Astrocyte of the cerebellum (primary cell): ENCODE measurements around the gene PMEL.
"Not testable (repeated sequence)": the region's sequence is repeated elsewhere in the genome, so short reads cannot be mapped to it uniquely, and the experiment has no call there.

Experiments
- DNase-seq: peaks from one replicate; pipeline ENCODE4 v3.0.0-alpha.2; 2011; ENCODE audit warnings: low read depth
- H3K4me3 ChIP-seq: 2 replicates; pipeline ENCODE4 v1.5.1; 2011; ENCODE audit warnings: mild to moderate bottlenecking, low read depth, low read length, moderate library complexity
- CTCF ChIP-seq: IDR thresholded peaks from 2 replicates; pipeline ENCODE4 v1.5.1; 2012; ENCODE audit warnings: low read length, low read depth, moderate library complexity, mild to moderate bottlenecking; ENCODE audit errors: missing control alignments
- in situ Hi-C: cut with HindIII; loops from 2 replicates; pipeline ENCODE4 v1.10.0; 2017; ENCODE audit warnings: low sequenced_read_pairs

PMEL gene

DNA sequence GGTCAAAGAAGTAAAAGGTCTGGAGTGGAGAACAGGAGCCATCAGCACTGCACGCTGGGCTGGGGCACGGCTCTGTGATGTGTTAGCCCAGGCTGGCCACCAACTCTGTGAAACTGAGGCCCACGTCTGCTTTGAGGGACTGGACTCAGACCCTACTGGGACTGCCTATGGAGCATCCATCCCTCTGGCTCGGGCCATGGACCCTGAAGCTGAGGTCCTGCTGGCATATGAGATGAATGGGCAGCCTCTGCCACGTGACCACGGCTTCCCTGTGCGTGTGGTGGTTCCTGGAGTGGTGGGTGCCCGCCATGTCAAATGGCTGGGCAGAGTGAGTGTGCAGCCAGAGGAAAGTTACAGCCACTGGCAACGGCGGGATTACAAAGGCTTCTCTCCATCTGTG, 38.4 kb upstream of the PMEL start:
- in situ Hi-C loops: no loop called here
- DNase-seq: no peak
- TF ChIP-seq CTCF: no peak

DNA sequence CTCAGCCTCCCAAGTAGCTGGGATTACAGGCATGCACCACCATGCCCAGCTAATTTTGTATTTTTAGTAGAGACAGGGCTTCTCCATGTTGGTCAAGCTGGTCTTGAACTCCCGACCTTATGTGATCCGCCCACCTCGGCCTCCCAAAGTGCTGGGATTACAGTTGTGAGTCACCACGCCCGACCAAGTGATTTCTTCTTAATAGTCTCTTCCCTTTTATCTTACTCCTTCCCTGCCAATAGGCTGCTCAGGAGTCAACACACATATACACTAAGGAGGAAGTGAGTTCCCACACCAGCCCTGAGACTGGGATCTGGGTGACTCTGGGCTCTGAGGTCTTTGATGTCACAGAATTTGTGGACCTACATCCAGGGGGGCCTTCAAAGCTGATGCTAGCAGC, 37.5 kb upstream of the PMEL start:
- DNase-seq, H3K4me3 ChIP-seq, in situ Hi-C loops: not testable (repeated sequence)

More for the DNA sequence above, 38.4 kb upstream of the PMEL start:
- no peak overlapping the region for H3K4me3 ChIP-seq

DNA sequence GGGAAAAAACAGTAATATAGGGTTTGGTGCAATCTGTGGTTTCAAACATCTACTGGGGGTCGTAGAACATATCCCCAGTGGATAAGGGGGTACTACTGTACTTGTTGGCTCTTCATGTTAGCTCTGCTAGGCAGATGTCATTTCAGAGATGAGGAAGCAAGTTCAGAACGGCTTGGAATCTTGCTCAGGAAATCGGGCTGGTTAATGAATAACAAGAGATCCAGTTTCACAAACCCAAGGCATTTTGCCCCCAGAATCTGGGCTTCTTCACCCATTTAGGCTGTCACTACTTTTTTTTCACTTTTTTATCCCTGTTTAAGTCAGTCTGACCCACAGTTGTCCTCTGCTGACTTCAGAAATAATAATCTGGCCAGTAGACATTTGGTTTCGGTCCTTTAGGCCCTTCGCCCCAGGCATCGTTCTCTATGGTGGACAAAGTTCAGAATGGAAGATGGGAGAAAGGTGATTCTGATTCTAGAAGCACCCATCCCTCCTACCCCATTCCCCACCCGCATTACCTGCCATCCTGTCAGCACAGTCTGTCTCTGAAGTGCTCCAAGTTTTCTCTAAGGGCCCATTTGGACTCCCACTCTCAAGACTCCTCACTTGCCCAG, 35.8 kb upstream of the PMEL start:
- DNase-seq: no peak
- no peak overlapping the region for H3K4me3 ChIP-seq
- in situ Hi-C loops: no loop called here
- no peak for TF ChIP-seq CTCF

DNA sequence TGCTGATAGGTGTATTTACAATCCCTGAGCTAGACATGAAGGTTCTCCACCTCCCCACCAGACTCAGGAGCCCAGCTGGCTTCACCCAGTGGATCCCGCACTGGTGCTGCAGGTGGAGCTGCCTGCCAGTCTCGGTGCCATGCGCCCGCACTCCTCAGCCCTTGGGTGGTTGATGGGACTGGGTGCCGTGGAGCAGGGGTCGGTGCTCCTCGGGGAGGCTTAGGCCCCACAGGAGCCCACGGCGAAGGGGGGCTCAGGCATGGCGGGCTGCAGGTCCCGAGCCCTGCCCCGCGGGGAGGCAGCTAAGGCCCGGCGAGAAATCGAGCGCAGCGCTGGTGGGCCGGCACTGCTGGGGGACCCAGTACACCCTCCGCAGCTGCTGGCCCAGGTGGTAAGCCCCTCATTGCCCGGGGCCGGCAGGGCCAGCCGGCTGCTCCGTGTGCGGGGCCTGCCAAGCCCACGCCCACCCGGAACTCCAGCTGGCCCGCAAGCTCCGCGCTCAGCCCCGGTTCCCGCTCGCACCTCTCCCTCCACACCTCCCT, 34.2 kb upstream of the PMEL start:
- DNase-seq, in situ Hi-C loops, H3K4me3 ChIP-seq: not testable (repeated sequence)

DNA sequence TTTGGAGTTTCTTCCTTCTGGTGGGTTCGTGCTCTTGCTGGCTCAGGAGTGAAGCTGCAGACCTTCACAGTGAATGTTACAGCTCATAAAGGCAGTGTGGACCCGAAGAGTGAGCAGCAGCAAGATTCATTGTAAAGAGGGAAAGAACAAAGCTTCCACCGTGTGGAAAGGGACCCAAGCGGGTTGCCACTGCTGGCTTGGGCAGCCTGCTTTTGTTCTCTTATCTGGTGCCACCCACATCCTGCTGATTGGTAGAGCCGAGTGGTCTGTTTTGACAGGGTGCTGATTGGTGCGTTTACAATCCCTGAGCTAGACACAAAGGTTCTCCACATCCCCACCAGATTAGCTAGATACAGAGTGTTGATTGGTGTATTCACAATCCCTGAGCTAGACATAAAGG, 33.7 kb upstream of the PMEL start:
- DNase-seq, H3K4me3 ChIP-seq, in situ Hi-C loops: not testable (repeated sequence)

DNA sequence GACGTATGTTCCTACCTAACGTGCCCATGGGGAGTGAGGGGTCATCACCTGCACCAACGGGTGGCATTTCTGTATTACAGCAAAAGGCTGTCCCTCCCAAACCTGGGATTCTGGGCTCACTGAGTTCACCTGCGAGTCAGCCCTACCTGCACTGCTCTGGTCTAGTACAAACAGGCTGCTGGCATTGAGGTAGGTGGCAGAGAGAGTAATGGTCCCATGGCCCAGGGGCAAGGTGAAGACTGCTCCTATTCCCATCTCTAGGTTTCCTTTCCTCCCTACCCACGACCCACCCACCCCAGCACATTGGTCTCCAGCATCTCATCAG, 31.7 kb upstream of the PMEL start:
- no peak for DNase-seq
- in situ Hi-C loops: no loop called here
- no peak for TF ChIP-seq CTCF
- peak overlapping the region; percentile 58 for H3K4me3 ChIP-seq

- peak within 1 kb of the TSS; percentile 58 for H3K4me3 ChIP-seq
- peak; percentile 92 for DNase-seq
- in situ Hi-C loops: no loop called here
- no peak for TF ChIP-seq CTCF
These were observed 31.1 kb upstream of the PMEL start, which contains the start of gene SUOX for GRCh38 chr12:55996715-55997534. Gene SUOX, plus strand, starts transcription at chr12:55997276. Its CDS starts 4,946 bp downstream, at chr12:56002222.

DNA sequence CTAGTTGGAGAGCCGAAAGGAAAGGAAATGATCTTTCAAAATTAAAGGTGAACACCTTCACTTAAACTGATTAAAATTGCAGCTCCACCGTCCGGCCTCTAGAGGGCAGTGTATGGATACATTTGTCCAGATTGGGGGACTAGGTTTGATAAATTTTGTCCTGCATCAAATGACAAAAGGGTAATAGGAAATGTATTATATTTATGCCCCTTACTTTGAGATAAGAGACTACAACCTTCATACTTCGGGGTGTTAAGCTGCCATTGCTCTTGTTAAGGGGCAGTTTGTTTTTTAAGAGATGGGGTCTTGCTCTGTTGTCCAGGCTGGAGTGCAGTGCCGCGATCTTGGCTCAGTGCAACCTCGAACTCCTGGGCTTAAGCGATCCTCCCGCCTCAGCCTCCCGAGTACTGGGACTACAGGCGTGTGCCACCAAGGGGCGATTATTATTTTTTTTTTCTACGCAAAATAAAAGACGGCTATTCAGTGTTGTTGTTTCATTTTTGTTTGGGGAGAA, 30.4 kb upstream of the PMEL start:
- in situ Hi-C loops: no loop called here
- peak; percentile 79 for TF ChIP-seq CTCF
- peak overlapping the region; percentile 58 for H3K4me3 ChIP-seq
- no peak for DNase-seq
